Suprapubic skin (tissue), 4 donors: ENCODE measurements around the gene PAQR7.

Source experiments
- EP300 ChIP-seq: sonication (generic); formaldehyde crosslinking; IDR thresholded peaks from one replicate; pipeline ENCODE4 v1.6.1; 2017; ENCODE audit warnings: antibody characterized with exemption
- POLR2A ChIP-seq, 2 donors: fragments of 450-650 bp; IDR thresholded peaks; one replicate each; pipeline ENCODE4 v1.6.1; 2017; ENCODE audit warnings: antibody characterized with exemption in 2 of 2, mild to moderate bottlenecking in 2 of 2, moderate library complexity in 2 of 2
- POLR2AphosphoS5 ChIP-seq, 3 donors: sonication (generic); formaldehyde crosslinking; IDR thresholded peaks; one replicate each; pipeline ENCODE4 v1.6.1; 2017; ENCODE audit warnings: antibody characterized with exemption in 3 of 3
- TF ChIP-seq, protein P1 (sequence below), 2 donors: fragments of 200-600 bp in 1 of 2; fragments of 450-650 bp in 1 of 2; sonication (generic) in 1 of 2; IDR thresholded peaks; one replicate each; pipeline ENCODE4 v1.5.1; 2016 to 2019; ENCODE audit warnings: antibody characterized with exemption in 2 of 2, mild to moderate bottlenecking in 1 of 2, moderate library complexity in 1 of 2

DNA sequence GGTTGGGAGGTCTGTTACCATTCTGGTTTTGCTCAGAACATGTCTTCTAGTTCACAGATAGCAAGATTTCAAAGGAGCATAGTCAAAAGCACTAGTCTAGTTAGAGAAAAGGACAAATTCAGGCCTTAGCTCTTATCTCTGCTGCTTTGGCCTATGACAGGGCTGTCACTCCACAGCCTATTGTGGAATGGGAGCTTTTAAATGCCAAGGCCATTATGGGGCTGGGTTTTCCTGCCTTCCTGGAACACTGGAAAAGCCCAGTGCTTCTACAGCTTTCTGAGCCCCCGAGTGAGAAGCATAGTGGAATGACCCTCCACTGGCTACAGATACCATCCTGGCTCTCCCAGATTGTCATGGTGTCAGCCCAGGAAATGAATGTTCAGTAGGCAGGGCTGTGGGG lies 46.5 kb downstream of the PAQR7 start:
- TF ChIP-seq, protein P1, sequence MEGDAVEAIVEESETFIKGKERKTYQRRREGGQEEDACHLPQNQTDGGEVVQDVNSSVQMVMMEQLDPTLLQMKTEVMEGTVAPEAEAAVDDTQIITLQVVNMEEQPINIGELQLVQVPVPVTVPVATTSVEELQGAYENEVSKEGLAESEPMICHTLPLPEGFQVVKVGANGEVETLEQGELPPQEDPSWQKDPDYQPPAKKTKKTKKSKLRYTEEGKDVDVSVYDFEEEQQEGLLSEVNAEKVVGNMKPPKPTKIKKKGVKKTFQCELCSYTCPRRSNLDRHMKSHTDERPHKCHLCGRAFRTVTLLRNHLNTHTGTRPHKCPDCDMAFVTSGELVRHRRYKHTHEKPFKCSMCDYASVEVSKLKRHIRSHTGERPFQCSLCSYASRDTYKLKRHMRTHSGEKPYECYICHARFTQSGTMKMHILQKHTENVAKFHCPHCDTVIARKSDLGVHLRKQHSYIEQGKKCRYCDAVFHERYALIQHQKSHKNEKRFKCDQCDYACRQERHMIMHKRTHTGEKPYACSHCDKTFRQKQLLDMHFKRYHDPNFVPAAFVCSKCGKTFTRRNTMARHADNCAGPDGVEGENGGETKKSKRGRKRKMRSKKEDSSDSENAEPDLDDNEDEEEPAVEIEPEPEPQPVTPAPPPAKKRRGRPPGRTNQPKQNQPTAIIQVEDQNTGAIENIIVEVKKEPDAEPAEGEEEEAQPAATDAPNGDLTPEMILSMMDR (IDR thresholded peaks at IDR 0.05): no peak
- no peak for TF ChIP-seq POLR2A (IDR thresholded peaks at IDR 0.05)
- no peak for TF ChIP-seq EP300
- TF ChIP-seq POLR2AphosphoS5 (IDR thresholded peaks at IDR 0.05): no peak
